Measurements from ENCODE around the gene ESAM.
A peak's percentile ranks its signal among the peaks of the same experiment; 100 is the strongest.

ESAM gene, protein sequence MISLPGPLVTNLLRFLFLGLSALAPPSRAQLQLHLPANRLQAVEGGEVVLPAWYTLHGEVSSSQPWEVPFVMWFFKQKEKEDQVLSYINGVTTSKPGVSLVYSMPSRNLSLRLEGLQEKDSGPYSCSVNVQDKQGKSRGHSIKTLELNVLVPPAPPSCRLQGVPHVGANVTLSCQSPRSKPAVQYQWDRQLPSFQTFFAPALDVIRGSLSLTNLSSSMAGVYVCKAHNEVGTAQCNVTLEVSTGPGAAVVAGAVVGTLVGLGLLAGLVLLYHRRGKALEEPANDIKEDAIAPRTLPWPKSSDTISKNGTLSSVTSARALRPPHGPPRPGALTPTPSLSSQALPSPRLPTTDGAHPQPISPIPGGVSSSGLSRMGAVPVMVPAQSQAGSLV

DNA sequence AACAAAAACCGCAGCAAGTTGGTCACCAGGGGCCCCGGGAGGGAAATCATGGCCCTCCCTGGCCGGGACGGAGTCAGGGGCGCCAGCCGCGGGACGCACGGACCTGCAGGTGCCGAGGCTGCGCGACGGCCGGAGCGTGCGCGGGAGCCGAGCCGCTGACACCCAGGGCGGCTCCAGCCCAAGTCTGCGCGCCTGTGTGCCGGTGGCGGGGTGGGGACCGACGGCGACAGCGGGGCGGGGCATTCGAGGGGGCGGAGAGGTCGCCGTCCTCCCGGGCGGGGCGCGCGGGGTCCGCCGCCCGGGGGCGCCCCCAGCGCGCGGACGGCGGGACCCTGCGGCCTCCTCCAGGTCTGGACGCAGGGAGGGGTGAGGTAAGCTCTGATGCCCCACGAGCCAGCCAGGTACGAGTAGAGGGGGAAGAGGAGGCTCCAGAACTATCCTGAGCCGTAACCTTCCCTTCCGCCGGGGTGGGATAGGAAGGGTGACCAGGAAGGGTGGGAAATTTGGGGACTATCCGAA, at the start of gene ESAM:
Gene ESAM (minus strand): TSS at position 186 of the 519 bp plus-strand sequence. CDS start 136 bp downstream, at position 50.
- peak; percentile 82 for DNase-seq

DNA sequence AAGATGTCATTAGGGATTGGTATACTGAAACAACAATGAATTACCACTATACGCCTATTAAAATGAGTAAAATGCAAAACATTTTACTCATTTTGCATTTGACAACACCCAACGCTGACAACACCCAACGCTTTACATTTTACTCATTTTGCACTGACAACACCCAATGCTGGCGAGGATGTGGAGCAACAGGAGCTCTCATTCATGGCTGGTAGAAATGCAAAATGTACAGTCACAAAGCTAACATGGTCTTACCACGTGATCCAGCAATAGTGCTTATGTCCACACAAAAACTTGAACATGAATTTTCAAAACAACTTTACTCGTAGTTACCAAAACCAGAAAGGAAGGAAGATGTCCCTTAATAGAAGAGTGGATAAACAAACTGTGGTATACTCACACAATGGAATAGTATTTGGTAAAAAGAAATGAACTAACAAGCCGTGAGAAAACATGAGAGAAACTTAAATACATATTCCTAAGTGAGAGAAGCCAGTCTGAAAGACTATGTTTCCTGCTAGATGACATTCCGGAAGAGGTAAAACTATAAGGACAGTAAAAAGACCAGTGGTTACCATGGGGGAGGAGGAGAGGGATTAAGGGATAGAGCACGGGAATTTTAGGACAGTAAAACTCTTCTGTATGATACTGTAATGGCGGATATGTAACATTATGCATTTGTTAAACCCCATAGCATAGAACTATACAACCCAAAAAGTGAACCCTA, 49.5 kb upstream of the ESAM start:
- DNase-seq, result no peak

DNA sequence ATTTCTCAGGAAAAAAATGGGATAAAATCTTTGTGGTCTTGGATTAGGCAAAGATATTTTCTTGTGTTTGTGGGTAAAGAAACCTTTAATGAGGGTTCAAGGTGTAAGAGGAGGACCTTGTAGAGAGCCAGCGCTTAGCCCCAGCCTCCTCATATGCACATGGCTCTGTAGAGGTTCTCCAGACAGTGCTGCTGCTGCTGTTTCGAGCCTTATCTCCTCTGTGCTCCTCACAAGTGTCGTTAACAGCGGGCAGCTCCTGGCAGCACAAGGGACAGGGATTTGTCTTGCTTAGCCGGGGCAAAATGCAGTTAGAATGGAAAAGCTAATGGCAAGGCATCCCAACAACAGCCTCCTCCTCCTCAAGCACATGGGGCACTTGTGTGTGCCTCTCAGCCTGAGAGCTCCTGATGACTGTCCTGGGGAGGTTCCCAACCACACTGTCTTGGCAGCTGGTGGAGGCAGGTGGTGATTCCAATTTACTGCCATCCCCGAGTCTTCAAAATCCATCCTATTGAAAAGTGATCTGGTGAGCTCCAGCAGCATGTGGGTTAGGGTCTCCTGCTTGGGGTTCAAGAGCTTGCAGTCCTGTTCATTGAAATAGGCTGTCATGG, 45.7 kb upstream of the ESAM start:
- no peak for DNase-seq

DNA sequence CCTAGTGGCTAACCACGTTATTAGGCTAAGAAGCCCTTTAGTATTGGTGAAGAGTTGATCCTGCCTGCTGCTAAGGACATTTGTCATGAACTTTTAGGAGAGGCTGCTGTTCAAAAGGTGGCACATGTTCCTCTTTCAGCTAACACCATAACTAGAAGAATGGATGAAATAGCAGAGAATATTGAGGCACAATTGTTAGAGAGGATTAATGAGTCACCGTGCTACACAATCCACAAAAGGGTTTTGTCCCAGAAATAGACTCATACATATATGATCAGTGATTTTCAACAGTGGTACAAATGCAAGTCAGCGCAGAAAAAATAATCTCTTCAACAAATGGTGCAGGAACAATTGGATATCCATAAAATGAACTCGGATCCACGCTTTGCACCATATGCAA, 45.1 kb upstream of the ESAM start:
- no peak for DNase-seq

DNA sequence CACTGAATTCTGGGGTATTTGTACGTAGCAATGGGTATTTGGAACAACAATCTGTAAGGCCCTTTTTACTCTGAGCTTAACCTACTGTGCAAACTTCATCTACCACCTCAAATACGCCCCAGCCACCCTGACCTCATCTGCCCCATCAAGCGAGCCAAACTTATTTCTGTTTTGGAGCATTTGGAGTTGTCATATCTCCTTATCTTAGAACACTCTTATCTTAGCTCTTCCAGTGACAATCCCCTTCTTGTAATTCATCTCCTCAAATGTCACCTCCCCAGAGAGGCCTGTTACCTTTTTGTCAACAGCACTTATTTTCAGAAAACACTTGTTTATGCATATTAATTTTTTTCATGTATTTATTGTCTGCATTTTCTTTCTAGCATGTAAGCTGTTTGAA, 42.8 kb upstream of the ESAM start:
- DNase-seq, result no peak

DNA sequence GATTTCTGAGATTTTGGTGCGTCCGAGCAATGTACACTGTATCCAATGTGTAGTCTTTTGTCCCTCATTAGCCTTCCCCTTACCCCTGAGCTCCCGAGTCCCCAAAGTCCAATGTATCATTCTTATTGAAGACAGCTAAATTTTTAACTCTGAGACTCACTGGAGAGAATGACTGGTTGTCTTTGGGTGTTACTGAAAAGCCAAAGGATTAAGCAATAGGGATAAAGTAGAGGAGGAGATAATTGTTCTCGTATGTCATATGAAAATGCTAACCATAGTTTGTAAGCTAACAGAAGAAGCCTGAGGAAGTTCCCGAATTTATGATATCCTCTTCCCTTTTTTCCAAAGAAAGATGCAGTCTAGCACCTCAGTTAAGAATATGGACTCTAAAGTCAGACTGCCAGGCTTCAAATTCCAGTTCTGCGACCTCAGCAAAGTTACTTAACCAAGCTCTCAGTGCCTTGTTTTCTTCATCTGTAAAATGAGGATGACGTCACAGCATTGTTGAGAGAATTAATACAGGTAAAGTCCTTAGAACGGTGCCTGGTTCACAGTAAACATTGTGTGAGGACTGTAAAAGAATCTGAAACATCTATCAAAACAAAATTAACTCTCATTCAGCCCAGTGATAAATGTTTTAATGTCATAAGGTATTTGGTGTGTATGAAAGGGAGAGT, 39.7 kb upstream of the ESAM start:
- DNase-seq, result no peak

DNA sequence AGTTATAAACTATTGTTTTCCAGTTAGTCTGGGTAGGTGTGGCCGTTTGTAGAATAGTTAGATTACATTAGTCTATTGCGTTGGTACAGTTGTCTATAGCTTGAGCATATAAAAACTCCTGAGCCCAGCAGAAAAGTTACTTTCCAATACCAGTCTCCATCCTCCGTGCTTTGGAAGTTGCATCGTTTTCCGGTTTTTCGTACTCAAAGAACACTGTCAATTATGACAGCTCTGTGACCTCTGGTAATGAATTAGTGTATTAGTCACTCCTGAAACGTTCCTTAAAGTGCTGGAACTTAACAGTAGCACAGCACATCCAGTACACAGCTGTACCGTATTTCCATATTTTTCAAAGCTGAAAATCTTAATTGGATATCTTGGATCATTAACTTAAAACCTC, 38.9 kb upstream of the ESAM start:
- peak; percentile 8 for DNase-seq

DNA sequence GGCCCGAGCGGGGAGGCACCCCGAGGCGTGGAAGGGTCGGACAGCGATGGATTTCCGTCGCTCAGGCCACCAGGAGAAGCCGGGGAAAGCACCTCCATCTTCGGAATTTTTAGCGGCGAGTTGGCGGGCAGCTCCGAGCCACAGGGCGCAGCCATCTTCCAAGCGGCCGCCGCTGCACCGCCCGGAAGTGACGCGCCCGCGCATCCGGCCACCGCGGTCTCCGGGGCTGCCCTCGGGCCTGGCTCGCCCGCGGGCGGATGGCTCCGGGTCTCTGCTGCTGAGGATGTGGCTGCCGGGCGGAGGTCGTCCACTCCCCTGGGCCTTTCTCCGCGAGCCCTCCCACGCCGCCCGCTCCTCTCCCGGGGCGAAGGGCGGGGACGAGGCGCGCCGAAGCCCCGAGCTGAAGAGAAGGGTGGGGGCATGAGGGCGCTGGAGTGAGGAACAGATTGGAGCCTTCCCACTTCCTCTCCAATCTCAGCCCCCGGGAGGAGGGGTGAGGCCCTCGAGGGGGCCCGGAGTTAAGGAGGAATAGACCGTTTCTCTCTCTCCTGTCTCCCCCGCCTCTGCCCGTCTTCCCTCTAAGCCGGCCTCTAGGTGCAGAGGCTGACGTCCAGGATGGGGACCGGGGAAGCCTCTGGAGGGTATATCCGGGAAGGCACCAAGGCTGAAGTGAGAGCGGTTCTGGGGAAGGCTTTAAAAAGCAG, 38.3 kb upstream of the ESAM start, which contains the start of gene MSANTD2:
Gene MSANTD2 (minus strand): TSS at position 181 of the 704 bp plus-strand sequence. CDS start 26 bp downstream, at position 155.
- DNase-seq, result peak; percentile 87

DNA sequence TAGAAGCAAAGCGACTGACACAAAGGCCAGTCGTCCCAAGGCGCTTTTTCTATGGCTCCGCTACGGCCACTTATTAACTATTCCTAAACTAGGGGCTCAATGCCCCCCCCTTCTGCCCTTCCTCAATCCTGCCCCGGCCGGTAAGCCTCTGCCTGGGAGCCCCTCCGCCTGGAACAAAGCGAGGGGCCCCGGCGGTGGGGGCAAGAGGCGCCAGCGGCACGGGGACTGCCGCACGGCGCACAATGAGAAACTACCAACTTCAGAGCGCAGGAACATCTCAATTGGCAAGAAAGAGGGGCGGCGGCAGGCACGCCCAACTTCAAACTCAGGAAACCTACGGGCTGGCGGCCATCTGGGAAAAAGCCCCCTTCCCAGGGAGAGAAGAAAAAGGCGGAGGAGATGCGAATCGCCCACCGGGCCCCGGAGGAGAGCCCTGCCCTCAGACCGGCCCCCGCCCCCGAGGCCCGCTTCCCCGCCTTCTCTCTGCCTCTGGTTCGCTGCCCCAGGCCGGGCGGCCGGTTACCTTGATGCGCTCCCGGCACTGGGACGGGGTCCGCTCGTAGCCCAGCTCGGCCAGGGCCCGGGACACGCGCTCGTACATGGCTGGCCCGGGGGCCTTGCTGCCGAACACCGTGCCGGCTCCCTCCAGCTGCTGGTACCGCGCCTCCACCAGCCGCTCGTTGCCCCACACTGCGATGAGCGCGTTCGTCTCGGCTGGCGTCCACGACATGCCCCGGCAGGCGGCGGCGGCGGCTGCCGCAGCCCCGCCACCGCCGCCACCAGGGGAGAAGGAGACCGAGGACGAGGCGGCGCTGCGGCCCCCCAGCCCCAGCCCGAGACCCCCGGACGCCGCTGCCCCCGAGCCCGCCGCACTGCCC, 37.5 kb upstream of the ESAM start:
- peak; percentile 61 for DNase-seq

DNA sequence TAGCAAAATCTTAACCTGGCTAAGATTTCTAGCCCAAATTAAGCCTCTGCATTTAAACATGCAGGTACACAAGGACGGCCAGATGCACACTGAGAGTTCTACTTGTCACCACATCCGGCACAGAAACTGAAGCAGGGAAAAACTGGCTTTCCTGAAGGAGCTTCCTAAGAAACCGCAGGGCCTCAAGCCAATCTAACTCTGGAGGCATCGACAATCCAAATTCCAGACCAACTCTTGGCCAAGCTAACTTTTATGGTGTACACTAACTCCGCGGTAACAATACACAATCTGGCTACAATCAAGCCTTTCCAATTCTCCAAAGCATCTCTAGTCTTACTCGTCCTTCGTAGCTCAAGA, 36.9 kb upstream of the ESAM start:
- DNase-seq, result peak; percentile 8

DNA sequence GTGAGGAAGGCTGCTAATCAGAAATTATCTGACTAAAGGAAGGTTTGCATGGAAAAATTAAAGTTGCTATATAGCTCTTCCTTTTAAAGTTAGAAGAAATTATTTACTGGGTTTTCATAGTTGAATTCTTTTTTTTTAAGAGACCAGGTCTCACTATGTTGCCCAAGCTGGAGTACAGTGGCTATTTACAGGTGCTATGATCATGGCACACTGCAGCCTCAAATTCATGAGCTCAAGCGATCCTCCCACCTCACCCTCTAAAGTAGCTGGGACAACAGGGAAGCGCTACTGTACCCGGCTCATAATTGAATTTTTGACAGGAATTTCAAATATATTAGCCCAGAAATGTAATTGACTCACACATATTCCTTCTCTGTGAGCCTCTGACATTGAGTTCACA, 34.2 kb upstream of the ESAM start:
- DNase-seq, result no peak

DNA sequence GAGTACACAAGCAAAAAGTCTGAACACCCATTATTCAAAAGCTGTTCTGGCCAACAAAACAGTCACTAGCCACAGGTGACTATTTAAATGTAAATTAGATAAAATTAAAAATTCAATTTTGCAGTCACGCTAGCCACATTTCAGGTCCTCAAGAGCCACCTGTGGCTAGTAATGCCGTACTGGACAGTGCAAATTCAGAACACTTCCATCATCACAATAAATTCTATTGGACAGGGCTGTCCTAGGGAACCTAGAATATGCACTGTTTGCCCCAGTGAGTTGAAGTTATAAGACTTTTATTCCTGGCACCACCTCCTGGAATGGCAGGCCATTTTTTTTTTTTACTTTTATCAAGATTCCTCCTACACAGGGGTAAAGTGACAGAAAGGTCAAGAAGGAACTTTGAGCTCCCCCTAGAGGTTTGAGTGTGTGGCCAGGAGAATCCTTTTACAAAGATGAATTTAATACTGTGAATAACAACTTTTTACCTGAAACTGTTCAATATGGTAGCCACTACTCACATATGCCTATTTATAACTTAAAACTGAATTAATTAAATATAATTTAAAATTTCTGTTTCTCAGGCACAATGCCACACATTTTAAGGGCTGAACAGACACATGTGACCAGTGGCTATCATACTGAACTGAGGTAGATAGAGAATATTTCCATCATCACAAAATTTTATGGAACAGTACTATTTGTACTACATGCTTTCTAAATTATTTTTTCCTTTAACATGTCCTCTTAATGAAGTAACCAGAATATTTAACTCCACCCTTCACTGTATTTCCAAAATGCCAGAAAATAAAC, 31.6 kb upstream of the ESAM start:
- peak; percentile 18 for DNase-seq

DNA sequence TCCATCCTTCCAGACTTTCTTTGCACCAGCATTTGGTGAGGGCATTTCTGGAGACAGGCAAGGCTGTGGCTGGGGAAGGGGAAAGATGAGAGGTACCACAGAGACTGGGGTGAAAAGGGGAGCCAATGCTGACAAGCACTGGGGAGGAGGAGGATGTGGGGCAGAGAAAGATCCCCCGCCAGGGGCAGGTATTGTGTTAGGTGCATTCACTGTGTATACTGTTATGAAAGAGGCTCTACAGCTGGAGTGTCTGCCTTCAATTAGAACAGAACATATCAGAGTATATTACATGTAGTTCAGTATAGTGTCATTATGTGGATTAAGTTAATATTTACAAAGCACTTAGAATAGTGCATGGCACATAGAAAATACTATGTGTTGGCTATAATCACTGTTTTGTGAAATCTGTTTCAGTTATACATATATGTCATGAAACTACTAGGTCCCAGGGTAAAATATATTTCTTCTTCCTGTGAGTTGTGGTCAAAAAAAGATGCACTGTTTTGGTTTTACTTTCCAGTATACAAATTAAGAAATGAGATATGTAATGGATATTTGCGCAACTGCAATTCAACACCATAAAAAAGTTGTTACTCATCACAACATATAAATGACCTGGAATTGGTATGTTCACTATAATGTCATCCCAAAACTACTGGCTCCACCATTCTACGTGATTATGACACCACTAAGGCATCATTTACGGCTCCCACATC, 29.7 kb upstream of the ESAM start:
- DNase-seq, result no peak

DNA sequence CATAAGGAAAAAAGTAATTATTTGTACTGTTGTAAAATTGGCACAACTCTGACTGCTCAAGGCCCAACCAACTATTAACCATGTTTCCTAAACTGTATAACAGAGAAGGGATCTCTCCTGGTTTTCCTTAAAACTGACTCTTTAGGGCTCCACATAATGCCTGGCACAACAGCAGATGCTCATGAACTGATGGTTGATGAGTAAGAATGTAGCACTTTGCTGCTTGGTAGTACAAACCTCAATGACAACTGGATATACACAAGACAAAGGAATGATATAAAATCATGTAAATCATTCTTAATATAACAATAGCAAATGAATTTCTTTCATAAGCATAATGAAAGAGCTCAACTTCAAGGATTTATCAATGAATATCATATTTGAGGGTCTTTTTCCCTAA, 26.4 kb upstream of the ESAM start:
- DNase-seq, result no peak

DNA sequence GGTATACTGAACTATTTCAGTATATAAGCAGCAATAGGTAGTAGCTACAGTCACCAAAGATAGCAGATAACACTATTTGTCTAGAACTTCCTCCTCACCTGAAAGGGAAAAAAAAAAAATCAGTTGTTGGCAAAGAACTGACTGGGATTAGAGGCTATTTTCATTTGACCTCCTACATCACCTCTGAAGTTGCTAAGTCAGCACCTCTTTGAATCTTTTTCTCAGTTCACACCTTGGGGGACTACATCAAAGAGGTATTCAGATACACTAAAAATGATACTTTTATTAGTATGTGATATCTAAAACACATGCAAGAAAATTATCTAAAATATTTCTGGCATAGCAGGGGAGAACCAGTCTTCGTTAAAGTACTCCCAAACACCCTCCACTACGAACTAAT, 22.0 kb upstream of the ESAM start:
- no peak for DNase-seq

DNA sequence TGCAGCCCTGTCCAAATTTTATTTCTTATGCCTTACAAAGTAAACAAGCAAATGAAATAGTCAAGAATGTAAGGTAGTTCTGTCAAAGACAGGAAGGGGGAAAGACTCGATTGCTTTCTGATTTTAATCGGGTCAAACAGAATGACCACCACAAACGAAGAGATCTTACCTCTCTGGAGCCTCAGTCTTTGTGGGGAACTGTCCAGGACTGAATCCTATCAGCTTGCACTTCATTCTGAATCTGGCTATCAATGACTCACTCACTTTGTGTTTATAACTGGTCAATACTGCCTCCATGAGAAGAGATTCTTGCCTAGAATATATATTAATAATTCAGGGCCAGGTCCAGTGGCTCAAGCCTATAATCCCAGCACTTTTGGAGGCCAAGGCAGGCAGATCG, 20.9 kb upstream of the ESAM start:
- no peak for DNase-seq

DNA sequence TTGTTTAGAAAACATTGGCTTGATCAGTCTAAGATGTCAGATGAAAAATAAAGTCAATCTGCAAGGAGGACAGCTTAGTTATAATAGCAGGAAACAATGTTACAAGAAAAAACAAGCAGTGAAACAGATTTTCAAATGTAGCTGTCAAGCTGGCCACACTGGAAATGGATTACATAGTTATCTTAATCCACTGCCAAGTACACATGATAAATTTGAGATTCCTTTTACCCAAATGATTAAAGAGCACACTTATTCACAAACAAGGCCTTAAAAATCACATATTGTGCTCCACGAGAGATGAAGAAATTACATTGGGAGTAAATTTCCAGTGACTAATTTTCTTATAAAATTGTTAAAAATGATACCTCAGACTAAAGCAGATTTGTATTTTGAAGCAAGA, 17.5 kb upstream of the ESAM start:
- DNase-seq, result no peak

DNA sequence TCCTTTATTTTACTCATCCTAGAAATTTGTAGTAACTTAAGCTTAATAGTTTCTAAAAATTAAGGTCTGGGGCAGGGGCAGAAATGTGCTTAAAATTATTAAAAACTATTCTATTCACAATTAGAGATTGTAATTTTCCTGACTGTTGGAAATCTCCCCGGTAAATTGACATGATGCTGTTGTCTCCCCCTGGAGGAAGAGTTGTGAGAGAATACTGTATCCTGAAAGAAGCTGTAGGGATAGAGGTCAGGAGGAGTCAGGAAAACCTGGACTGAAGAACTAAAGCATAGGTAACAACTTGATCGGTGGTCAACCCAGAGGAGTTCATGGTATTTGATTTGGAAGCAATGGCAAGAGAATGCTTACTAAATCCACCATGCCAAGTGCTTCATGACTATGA, 16.2 kb upstream of the ESAM start:
- DNase-seq, result no peak

DNA sequence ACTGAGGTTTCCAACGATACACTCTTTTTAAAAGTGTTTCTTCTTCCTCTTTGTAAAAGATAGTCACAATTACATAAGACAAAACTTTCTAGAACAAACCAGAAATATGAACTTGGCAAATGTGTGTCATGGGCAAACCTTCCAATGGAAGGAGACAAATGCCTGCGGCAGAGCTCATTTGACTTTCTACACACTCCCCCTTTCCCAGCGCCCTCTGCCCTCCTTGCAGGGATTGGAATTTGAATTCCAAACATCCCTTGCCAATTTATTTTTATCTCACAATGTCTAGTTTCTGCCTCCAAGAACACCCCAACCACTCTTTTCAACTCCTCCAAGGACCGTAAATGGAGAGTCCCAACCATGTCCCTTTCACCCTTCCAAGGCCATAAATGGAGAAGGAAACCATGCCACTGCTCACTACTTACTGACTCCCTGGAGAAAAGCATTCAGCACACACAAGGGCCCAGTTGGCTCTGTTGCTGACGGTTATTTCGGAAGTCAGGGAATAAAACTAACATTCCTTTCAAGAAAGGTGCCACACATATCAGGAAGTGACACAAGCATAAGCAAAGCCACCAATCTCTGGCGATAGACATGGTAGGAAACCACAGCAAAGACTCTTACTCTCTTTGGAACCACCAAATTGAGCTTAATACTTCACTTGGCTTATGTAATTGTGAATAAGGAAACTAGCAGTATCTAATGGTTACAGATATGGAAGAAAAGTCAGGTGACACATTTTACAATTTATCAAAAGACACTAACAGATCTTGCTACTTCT, 15.0 kb upstream of the ESAM start:
- no peak for DNase-seq

Measured in stimulated activated CD4-positive, alpha-beta T cell treated with anti-CD3 and anti-CD28 coated beads, Interleukin-15, amount 100 ng/mL, for 24 hours (primary cell).